ENCODE results near the gene TXNIP.

- TF ChIP-seq, protein P1, sequence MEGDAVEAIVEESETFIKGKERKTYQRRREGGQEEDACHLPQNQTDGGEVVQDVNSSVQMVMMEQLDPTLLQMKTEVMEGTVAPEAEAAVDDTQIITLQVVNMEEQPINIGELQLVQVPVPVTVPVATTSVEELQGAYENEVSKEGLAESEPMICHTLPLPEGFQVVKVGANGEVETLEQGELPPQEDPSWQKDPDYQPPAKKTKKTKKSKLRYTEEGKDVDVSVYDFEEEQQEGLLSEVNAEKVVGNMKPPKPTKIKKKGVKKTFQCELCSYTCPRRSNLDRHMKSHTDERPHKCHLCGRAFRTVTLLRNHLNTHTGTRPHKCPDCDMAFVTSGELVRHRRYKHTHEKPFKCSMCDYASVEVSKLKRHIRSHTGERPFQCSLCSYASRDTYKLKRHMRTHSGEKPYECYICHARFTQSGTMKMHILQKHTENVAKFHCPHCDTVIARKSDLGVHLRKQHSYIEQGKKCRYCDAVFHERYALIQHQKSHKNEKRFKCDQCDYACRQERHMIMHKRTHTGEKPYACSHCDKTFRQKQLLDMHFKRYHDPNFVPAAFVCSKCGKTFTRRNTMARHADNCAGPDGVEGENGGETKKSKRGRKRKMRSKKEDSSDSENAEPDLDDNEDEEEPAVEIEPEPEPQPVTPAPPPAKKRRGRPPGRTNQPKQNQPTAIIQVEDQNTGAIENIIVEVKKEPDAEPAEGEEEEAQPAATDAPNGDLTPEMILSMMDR (conservative IDR thresholded peaks at IDR 0.05; ENCODE audit: low read depth, low read length), result no peak
- no peak for TF ChIP-seq EZH2 (IDR thresholded peaks at IDR 0.05; ENCODE audit: borderline replicate concordance, low read depth, low read length, poor library complexity, severe bottlenecking)
Measured at GRCh38 chr1:146022403-146023127, 26.2 kb upstream of the TXNIP start.
